Hepatocyte (in vitro differentiated cells): ENCODE results near the gene RGS17. TPM values are rescaled to one million over a fixed set of nuclear protein-coding genes. Genes with fewer than 3 reads are reported as not detected.

Experiments used
- DNase-seq: peaks from one replicate; pipeline ENCODE4 v3.0.0-alpha.2; 2016; ENCODE audit warnings: low spot score
- H2AFZ ChIP-seq: fragments of 200-600 bp; sonication (generic); 2 replicates; pipeline ENCODE4 v1.6.0; 2016; ENCODE audit warnings: antibody characterized with exemption, mild to moderate bottlenecking
- H3K27ac ChIP-seq: fragments of 200-600 bp; sonication (generic); 2 replicates; pipeline ENCODE4 v1.5.1; 2016; ENCODE audit warnings: mild to moderate bottlenecking
- H3K27me3 ChIP-seq: fragments of 200-600 bp; sonication (generic); 2 replicates; pipeline ENCODE4 v1.6.1; 2016
- H3K36me3 ChIP-seq: fragments of 200-600 bp; sonication (generic); replicated peaks from 2 replicates; pipeline ENCODE4 v1.5.1; 2016; ENCODE audit warnings: low read depth; ENCODE audit not compliant: insufficient read depth
- H3K4me1 ChIP-seq: fragments of 200-600 bp; sonication (generic); 2 replicates; pipeline ENCODE4 v1.5.1; 2016; ENCODE audit warnings: mild to moderate bottlenecking, moderate library complexity; ENCODE audit not compliant: insufficient read depth
- H3K4me2 ChIP-seq: fragments of 200-600 bp; sonication (generic); 2 replicates; pipeline ENCODE4 v1.6.0; 2016
- H3K4me3 ChIP-seq: fragments of 200-600 bp; sonication (generic); 2 replicates; pipeline ENCODE4 v1.5.1; 2016; ENCODE audit warnings: mild to moderate bottlenecking
- H3K79me2 ChIP-seq: fragments of 200-600 bp; sonication (generic); 2 replicates; pipeline ENCODE4 v1.6.0; 2017; ENCODE audit warnings: mild to moderate bottlenecking
- H3K9me2 ChIP-seq: fragments of 200-600 bp; sonication (generic); replicated peaks from 2 replicates; pipeline ENCODE4 v1.6.0; 2017; ENCODE audit warnings: mild to moderate bottlenecking; ENCODE audit not compliant: insufficient read depth
- H3K9me3 ChIP-seq: fragments of 200-600 bp; sonication (generic); 2 replicates; pipeline ENCODE4 v1.5.1; 2016; ENCODE audit warnings: low read depth, mild to moderate bottlenecking
- H4K20me1 ChIP-seq: fragments of 200-600 bp; sonication (generic); 2 replicates; pipeline ENCODE4 v1.6.0; 2016; ENCODE audit warnings: mild to moderate bottlenecking; ENCODE audit not compliant: insufficient read depth, poor library complexity, severe bottlenecking
- CTCF ChIP-seq: fragments of 200-600 bp; sonication (generic); IDR thresholded peaks from 2 replicates; pipeline ENCODE4 v1.5.1; 2016; ENCODE audit warnings: antibody characterized with exemption, mild to moderate bottlenecking; ENCODE audit not compliant: poor library complexity
- EZH2 ChIP-seq: fragments of 200-600 bp; sonication (generic); IDR thresholded peaks from 2 replicates; pipeline ENCODE4 v1.6.1; 2016; ENCODE audit warnings: antibody characterized with exemption, mild to moderate bottlenecking, borderline replicate concordance
- EZH2phosphoT487 ChIP-seq: fragments of 200-600 bp; sonication (generic); IDR thresholded peaks from one replicate; pipeline ENCODE4 v1.6.1; 2018; ENCODE audit warnings: antibody characterized with exemption, mild to moderate bottlenecking, low read depth, moderate library complexity; ENCODE audit not compliant: unreplicated experiment, severe bottlenecking
- WGBS: methylation state at CpG from one replicate; pipeline ENCODE4 v1.1.6; 2016; ENCODE audit warnings: low lambda C conversion rate; ENCODE audit errors: missing lambda C conversion rate; 5-methylcytosine and 5-hydroxymethylcytosine counted together
- polyA plus RNA-seq: library from polyadenylated mRNA; unstranded; fragments of >200 nt; fragmentation: Nextera tagmentation; extraction: Ambion mirVana; gene quantifications from 2 replicates; pipeline ENCODE4 v1.2.1, GENCODE V29; 2016
- small RNA-seq: library from RNA; depleted of rRNA; stranded (forward); fragments of <200 nt; gene quantifications from one replicate; pipeline ENCODE3, GENCODE V24; 2014
- total RNA-seq: library from RNA; depleted of rRNA; stranded (reverse); fragments of >200 nt; gene quantifications from 2 replicates; pipeline ENCODE4 v1.2.3, GENCODE V29; 2014

RGS17 gene
- total and polyA plus RNA-seq, 2 experiments from 2014 or later: 0.27 to 0.97 TPM

- DNase-seq: no peak
- Histone ChIP-seq H3K27ac (no peak overlapping the region), H3K36me3 (no peaks in the 10 kb centered on the region), H3K9me3 (no peaks in the 10 kb centered on the region), H3K4me3 (no peak overlapping the region), H4K20me1 (no peaks in the 10 kb centered on the region), H3K9me2 (no peaks in the 10 kb centered on the region), H3K4me2 (no peak overlapping the region), H3K27me3 (no peaks in the 10 kb centered on the region), H3K79me2 (no peaks in the 10 kb centered on the region), H3K4me1 (no peaks in the 10 kb centered on the region), H2AFZ (no peak overlapping the region)
- 96% methylated on average over 24 of the region's 24 CpGs for WGBS
- TF ChIP-seq CTCF (no peak), EZH2phosphoT487 (no peak), EZH2 (no peak)
These were observed 171.7 kb downstream of the RGS17 start for GRCh38 chr6:152959333-152959732.

GRCh38 chr6:152957796-152958195, 173.3 kb downstream of the RGS17 start:
- Histone ChIP-seq H3K27ac (no peak overlapping the region), H3K27me3 (no peaks in the 10 kb centered on the region), H3K79me2 (no peaks in the 10 kb centered on the region), H2AFZ (no peak overlapping the region), H3K4me2 (no peak overlapping the region), H3K4me3 (no peak overlapping the region), H3K4me1 (no peaks in the 10 kb centered on the region), H3K9me3 (no peaks in the 10 kb centered on the region), H3K36me3 (no peaks in the 10 kb centered on the region), H4K20me1 (no peaks in the 10 kb centered on the region), H3K9me2 (no peaks in the 10 kb centered on the region)
- 77% methylated on average over 1 of the region's 1 CpG for whole genome bisulfite sequencing
- no peak for DNase-seq
- TF ChIP-seq CTCF (no peak), EZH2 (no peak), EZH2phosphoT487 (no peak)

Small RNAs within 50 kb of the gene (small RNA-seq; reads per million reads assigned to genes)
- gene AL080276.1: not detected
- not detected for gene RNA5SP224

Other genes starting within 250 kb of the RGS17 start
- 9.2 and 9.7 TPM in 2 replicates for gene FBXO5, start 148.2 kb downstream of the RGS17 start, total RNA-seq
- gene FBXO5, start 148.2 kb downstream of the RGS17 start, polyA plus RNA-seq: 4.7 and 5.2 TPM in 2 replicates
- 16.7 and 17.4 TPM in 2 replicates for gene MTRF1L, start 128.6 kb downstream of the RGS17 start, total RNA-seq
- gene MTRF1L, start 128.6 kb downstream of the RGS17 start, polyA plus RNA-seq: 16.1 and 19.0 TPM in 2 replicates